Heart left ventricle (tissue), 16 donors: Measurements from ENCODE around the gene ZNF346. TPM values are rescaled to one million over a fixed set of nuclear protein-coding genes. Genes with fewer than 3 reads are reported as not detected.

Experiments
- ATAC-seq, 4 donors: fragments of 200-7000 bp; cut with Tn5 transposase; one replicate each; pipeline ENCODE4 v1.9.1; 2020 to 2022; ENCODE audit warnings: moderate library complexity in 4 of 4, mild to moderate bottlenecking in 3 of 4, moderate number of reproducible peaks in 1 of 4
- DNase-seq, 5 donors: peaks; one replicate each; pipeline ENCODE4 v3.0.0-alpha.2; 2020
- H3K27ac ChIP-seq, 12 donors: fragments of 200-600 bp; sonication (generic) in 4 of 12; one replicate each; pipeline versions ENCODE4 v1.5.0 to v1.8.0; 2016 to 2022; ENCODE audit warnings: mild to moderate bottlenecking in 2 of 12
- H3K27me3 ChIP-seq, 9 donors: fragments of 200-600 bp; sonication (generic) in 2 of 9; one replicate each; pipeline versions ENCODE4 v1.5.1 to v1.8.0; 2016 to 2022; ENCODE audit warnings: mild to moderate bottlenecking in 3 of 9
- H3K36me3 ChIP-seq, 9 donors: fragments of 200-600 bp; sonication (generic) in 2 of 9; one replicate each; pipeline versions ENCODE4 v1.5.0 to v1.8.0; 2018 to 2022; ENCODE audit warnings: mild to moderate bottlenecking in 2 of 9
- H3K4me1 ChIP-seq, 12 donors: fragments of 200-600 bp; sonication (generic) in 4 of 12; one replicate each; pipeline versions ENCODE4 v1.5.0 to v1.8.0; 2016 to 2022; ENCODE audit warnings: mild to moderate bottlenecking in 3 of 12
- H3K4me3 ChIP-seq, 12 donors: fragments of 200-600 bp; sonication (generic) in 4 of 12; one replicate each; pipeline versions ENCODE4 v1.5.0 to v1.8.0; 2017 to 2022; ENCODE audit warnings: mild to moderate bottlenecking in 9 of 12, moderate library complexity in 4 of 12
- H3K9me3 ChIP-seq, 12 donors: fragments of 200-600 bp; sonication (generic) in 4 of 12; one replicate each; pipeline versions ENCODE4 v1.5.0 to v1.8.0; 2016 to 2022; ENCODE audit warnings: mild to moderate bottlenecking in 1 of 12
- POLR2A ChIP-seq, 2 donors: fragments of 450-650 bp; IDR thresholded peaks; one replicate each; pipeline ENCODE4 v1.6.1; 2017; ENCODE audit warnings: antibody characterized with exemption in 2 of 2, mild to moderate bottlenecking in 2 of 2, moderate library complexity in 2 of 2
- WGBS, 4 donors: extraction: QIAGEN DNeasy Blood & Tissue Kit in 2 of 4; methylation state at CpG; one replicate each; pipeline versions ENCODE4 v1.1.5 to v1.1.7; 2013 to 2018; 5-methylcytosine and 5-hydroxymethylcytosine counted together
- intact Hi-C, 10 donors: fragments of 100-400 bp; cut with DNase I; formaldehyde crosslinking; loops; one replicate each; pipeline versions ENCODE4 v1.11.1 to v1.14.2; 2022
- polyA plus RNA-seq, 2 donors: library from polyadenylated mRNA; stranded (reverse); fragments of 200-250 nt; gene quantifications; one replicate each; pipeline ENCODE4 v1.2.3, GENCODE V29; 2013
- total RNA-seq, 9 donors: library from RNA; depleted of rRNA in 2 of 9; stranded (reverse); fragments of >200 nt in 2 of 9; fragmentation: NEBNext Ultra II Directional in 3 of 9; extraction: Animal tissue kit (Norgen Biotek cat#: 25700) in 3 of 9; gene quantifications; one replicate each; pipeline versions ENCODE4 v1.1.0 to v1.2.4, GENCODE V29; 2016 to 2023
- TF ChIP-seq, protein P1 (sequence below), 12 donors: fragments of 200-600 bp; sonication (generic) in 4 of 12; IDR thresholded peaks; one replicate each; pipeline versions ENCODE4 v1.5.0 to v1.8.0; 2018 to 2022; ENCODE audit warnings: antibody characterized with exemption in 12 of 12, mild to moderate bottlenecking in 5 of 12
- donor health status: ischemic (EF 13 %, LVEDD 7.1; RV severe dilation, severe dysfunction).
- donor health status: healthy with polysubstance abuse.
- donor health status: DM: no; HTN: yes; CAD: no.
- donor health status: DM: no; HTN: no; CAD: no.
- donor health status: ischemic (EF 25% LVEDD 6.9; RV normal size, moderate dysfunction).
- donor health status: ischemic (EF 25% LVEDD 5.7; RV mildly dilated, moderate dysfunction).
- donor health status: healthy.
- donor health status: DM: yes; HTN: yes; CAD: no.
- donor health status: ischemic (EF 35%, LVEDD 5.7; RV mildly dilated, moderate dysfunction).
- donor health status: nonischemic (EF 11% LVEDD 7.7; RV severe dilation, severe dysfunction).
- donor health status: DM: yes; HTN: yes; CAD: no.
- donor health status: PGD.
- donor health status: ischemic (EF 29% LVEDD 5.4; RV normal size, mild dysfunction).
- donor health status: nonischemic (EF 23%, LVEDD 6.1; RV moderate dilation, normal function).

The ZNF346 gene
- total and polyA plus RNA-seq, 11 donors: 4.4 to 11.9 (median 7.5) TPM

GRCh38 chr5:176994460-176995121, 27.9 kb upstream of the ZNF346 start:
- H3K27ac ChIP-seq: peak overlapping the region; percentile 12 to 81 (median 64)
- H3K27me3 ChIP-seq: no peaks in the 10 kb centered on the region
- no peaks in the 10 kb centered on the region for H3K36me3 ChIP-seq
- H3K9me3 ChIP-seq: peaks cover 0 to 18% (median 3%) of the 10 kb centered on the region in 12 donors
- TF ChIP-seq, protein P1, sequence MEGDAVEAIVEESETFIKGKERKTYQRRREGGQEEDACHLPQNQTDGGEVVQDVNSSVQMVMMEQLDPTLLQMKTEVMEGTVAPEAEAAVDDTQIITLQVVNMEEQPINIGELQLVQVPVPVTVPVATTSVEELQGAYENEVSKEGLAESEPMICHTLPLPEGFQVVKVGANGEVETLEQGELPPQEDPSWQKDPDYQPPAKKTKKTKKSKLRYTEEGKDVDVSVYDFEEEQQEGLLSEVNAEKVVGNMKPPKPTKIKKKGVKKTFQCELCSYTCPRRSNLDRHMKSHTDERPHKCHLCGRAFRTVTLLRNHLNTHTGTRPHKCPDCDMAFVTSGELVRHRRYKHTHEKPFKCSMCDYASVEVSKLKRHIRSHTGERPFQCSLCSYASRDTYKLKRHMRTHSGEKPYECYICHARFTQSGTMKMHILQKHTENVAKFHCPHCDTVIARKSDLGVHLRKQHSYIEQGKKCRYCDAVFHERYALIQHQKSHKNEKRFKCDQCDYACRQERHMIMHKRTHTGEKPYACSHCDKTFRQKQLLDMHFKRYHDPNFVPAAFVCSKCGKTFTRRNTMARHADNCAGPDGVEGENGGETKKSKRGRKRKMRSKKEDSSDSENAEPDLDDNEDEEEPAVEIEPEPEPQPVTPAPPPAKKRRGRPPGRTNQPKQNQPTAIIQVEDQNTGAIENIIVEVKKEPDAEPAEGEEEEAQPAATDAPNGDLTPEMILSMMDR (IDR thresholded peaks at IDR 0.05): no peak
- no peak for TF ChIP-seq POLR2A (IDR thresholded peaks at IDR 0.05)
- H3K4me1 ChIP-seq: peaks cover 0 to 28% (median 8%) of the 10 kb centered on the region in 12 donors
- intact Hi-C loops: no loop called here
- DNase-seq: peak in 4 of 5 donors; percentile 26 to 54 (median 38)
- no peak overlapping the region for H3K4me3 ChIP-seq
- WGBS, 4 donors: 51 to 64% (median 64%) methylated on average over 7 of the region's 7 CpGs
- peak; percentile 75 to 81 (median 78) for ATAC-seq

GRCh38 chr5:176995122-176995490, 27.4 kb upstream of the ZNF346 start:
- peak overlapping the region in 11 of 12 donors; percentile 12 to 81 (median 65) for H3K27ac ChIP-seq
- intact Hi-C loops: no loop called here

DNA sequence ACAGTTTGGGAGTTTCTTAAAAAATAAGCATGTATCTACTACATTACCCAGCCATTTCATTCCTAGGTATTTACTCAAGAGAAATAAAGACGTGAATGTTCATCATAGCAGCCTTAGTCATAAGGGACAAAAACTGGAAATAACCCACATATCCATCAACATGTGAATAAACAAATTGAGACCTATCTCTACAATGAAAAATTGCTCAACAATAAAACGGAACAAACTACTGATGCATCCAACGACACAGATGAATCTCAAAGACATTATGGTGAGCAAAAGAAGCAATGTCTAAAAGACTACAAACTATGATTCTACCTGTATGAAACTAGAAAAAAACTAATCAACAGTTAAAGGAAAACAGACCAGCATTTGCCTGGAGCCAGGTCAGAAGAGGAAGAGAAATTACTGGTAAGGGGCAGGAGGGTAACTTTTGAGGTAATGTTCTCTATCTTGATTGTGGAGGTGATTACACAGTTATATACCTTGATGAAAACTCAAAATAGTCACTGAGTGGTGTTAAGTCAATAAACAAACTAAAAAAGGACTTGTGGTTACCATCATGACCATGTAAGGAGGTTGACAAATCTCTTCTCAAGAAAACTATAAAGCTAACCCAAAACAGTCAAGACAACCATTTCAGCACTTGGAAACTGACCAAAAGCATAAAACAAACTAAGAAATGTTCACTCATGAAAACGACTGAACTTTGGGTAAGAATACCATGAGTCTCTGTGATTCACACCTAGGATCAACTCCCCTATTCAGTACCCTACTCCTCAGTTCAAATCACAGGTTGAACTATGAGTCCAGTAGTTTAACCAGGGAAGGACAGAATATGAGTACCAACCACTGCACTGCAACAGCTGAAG, 26.4 kb upstream of the ZNF346 start:
- Histone ChIP-seq H3K36me3 (peaks cover 0 to 2% (median 0%) of the 10 kb centered on the region in 9 donors), H3K27ac (peak overlapping the region in 4 of 12 donors; percentile 3 to 81 (median 60)), H3K27me3 (no peaks in the 10 kb centered on the region), H3K9me3 (peaks cover 0 to 18% (median 3%) of the 10 kb centered on the region in 12 donors), H3K4me3 (no peak overlapping the region), H3K4me1 (peaks cover 0 to 44% (median 10%) of the 10 kb centered on the region in 12 donors)
- ATAC-seq (peak in 1 of 4 donors; percentile 7), DNase-seq (no peak)
- WGBS, 4 donors: 54 to 70% (median 63%) methylated on average over 4 of the region's 4 CpGs
- intact Hi-C loops: no loop called here
- no peak for TF ChIP-seq POLR2A (IDR thresholded peaks at IDR 0.05)
- TF ChIP-seq, protein P1 (IDR thresholded peaks at IDR 0.05): no peak

More at GRCh38 chr5:176995122-176995490, 27.4 kb upstream of the ZNF346 start:
- no peak overlapping the region for H3K4me3 ChIP-seq
- TF ChIP-seq, protein P1 (IDR thresholded peaks at IDR 0.05): no peak
- TF ChIP-seq POLR2A (IDR thresholded peaks at IDR 0.05): no peak
- ATAC-seq (no peak), DNase-seq (no peak)
- no peaks in the 10 kb centered on the region for H3K27me3 ChIP-seq
- H3K36me3 ChIP-seq: no peaks in the 10 kb centered on the region
- H3K9me3 ChIP-seq: peaks cover 0 to 18% (median 3%) of the 10 kb centered on the region in 12 donors
- 75 to 84% (median 81%) methylated on average over 3 of the region's 3 CpGs for WGBS, 4 donors
- peaks cover 0 to 33% (median 11%) of the 10 kb centered on the region in 12 donors for H3K4me1 ChIP-seq

- no peak for TF ChIP-seq POLR2A (IDR thresholded peaks at IDR 0.05)
- Histone ChIP-seq H3K27me3 (no peaks in the 10 kb centered on the region), H3K4me1 (peaks cover 0 to 47% (median 10%) of the 10 kb centered on the region in 12 donors), H3K27ac (peak overlapping the region in 2 of 12 donors; percentile 47 to 81), H3K36me3 (peaks cover 0 to 5% (median 0%) of the 10 kb centered on the region in 9 donors), H3K4me3 (no peak overlapping the region), H3K9me3 (peaks cover 0 to 18% (median 3%) of the 10 kb centered on the region in 12 donors)
- ATAC-seq (no peak), DNase-seq (no peak)
- intact Hi-C loops: no loop called here
- 93 to 97% (median 94%) methylated on average over 5 of the region's 5 CpGs for WGBS, 4 donors
Measured at GRCh38 chr5:176996780-176997179, 25.7 kb upstream of the ZNF346 start.
